Ascending aorta (tissue), 2 donors: Measurements from ENCODE around the gene SS18. TPM values are rescaled to one million over a fixed set of nuclear protein-coding genes. Genes with fewer than 3 reads are reported as not detected.

Experiments used
- DNase-seq, 2 donors: peaks; one replicate each; pipeline ENCODE4 v3.0.0-alpha.2; 2019; ENCODE audit warnings: low spot score in 2 of 2
- H3K27ac ChIP-seq, 2 donors: fragments of 200-600 bp; sonication (generic); one replicate each; pipeline ENCODE4 v1.5.1; 2016 to 2017; ENCODE audit warnings: mild to moderate bottlenecking in 1 of 2
- H3K27me3 ChIP-seq: fragments of 200-600 bp; sonication (generic); one replicate; pipeline ENCODE4 v1.5.1; 2017
- H3K36me3 ChIP-seq, 2 donors: fragments of 200-600 bp; sonication (generic); one replicate each; pipeline ENCODE4 v1.5.1; 2016
- H3K4me1 ChIP-seq, 2 donors: fragments of 200-600 bp; sonication (generic); one replicate each; pipeline ENCODE4 v1.5.1; 2016 to 2017; ENCODE audit warnings: mild to moderate bottlenecking in 1 of 2
- H3K4me3 ChIP-seq, 2 donors: fragments of 200-600 bp; sonication (generic); one replicate each; pipeline ENCODE4 v1.5.1; 2016 to 2017; ENCODE audit warnings: mild to moderate bottlenecking in 1 of 2
- H3K9me3 ChIP-seq, 2 donors: fragments of 200-600 bp; sonication (generic); one replicate each; pipeline ENCODE4 v1.5.1; 2016
- intact Hi-C: fragments of 100-400 bp; cut with DNase I; formaldehyde crosslinking; loops from one replicate; pipeline ENCODE4 v1.15.1; 2023
- total RNA-seq: library from RNA; depleted of rRNA; stranded (reverse); fragments of >200 nt; gene quantifications from one replicate; pipeline ENCODE4 v1.1.0, GENCODE V29; 2016
- TF ChIP-seq, protein P1 (sequence below), 3 experiments: fragments of 200-600 bp in 2 of 3; fragments of 450-650 bp in 1 of 3; sonication (generic) in 2 of 3; IDR thresholded peaks; one replicate each; pipeline ENCODE4 v1.5.1; 2016 to 2019; ENCODE audit warnings: antibody characterized with exemption in 3 of 3, mild to moderate bottlenecking in 1 of 3, moderate library complexity in 1 of 3

SS18 gene
- total RNA-seq, 1 donor from 2014 or later = 31.0 TPM

DNA sequence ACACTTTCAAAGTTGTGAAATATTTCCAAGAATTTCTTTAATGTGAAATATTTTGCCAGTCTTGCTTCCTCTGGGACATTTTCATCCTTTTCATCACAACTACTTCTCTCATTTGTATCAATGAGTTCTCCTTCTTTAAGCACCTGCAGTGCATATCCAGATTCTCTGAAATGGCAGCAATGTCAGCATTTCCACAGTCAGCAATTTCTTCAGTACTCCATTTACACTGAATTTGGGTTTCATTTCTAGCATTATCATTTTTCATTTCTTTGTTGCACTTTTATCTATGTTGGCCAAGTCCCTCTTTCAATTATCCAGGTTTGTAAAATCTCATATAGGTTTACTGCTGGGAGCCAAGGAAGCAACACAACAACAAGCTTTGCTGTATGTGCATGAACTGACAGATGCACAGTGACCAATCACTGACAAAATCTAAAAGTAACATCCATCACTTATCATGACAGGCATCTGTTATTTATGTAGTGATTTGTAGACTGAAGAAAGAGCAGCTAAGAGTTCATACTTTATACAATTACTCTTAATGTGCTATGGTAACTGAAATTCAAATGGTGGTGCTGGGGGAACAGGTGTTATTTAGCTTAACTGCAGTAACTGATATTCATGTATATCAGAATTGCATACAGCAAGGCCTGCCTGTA, 43.9 kb downstream of the SS18 start:
- Histone ChIP-seq H3K4me3 (no peak overlapping the region), H3K36me3 (peaks cover 8 to 10% of the 10 kb centered on the region in 2 donors), H3K4me1 (no peaks in the 10 kb centered on the region), H3K27me3 (no peaks in the 10 kb centered on the region), H3K9me3 (no peaks in the 10 kb centered on the region), H3K27ac (no peak overlapping the region)
- no peak for DNase-seq
- TF ChIP-seq, protein P1, sequence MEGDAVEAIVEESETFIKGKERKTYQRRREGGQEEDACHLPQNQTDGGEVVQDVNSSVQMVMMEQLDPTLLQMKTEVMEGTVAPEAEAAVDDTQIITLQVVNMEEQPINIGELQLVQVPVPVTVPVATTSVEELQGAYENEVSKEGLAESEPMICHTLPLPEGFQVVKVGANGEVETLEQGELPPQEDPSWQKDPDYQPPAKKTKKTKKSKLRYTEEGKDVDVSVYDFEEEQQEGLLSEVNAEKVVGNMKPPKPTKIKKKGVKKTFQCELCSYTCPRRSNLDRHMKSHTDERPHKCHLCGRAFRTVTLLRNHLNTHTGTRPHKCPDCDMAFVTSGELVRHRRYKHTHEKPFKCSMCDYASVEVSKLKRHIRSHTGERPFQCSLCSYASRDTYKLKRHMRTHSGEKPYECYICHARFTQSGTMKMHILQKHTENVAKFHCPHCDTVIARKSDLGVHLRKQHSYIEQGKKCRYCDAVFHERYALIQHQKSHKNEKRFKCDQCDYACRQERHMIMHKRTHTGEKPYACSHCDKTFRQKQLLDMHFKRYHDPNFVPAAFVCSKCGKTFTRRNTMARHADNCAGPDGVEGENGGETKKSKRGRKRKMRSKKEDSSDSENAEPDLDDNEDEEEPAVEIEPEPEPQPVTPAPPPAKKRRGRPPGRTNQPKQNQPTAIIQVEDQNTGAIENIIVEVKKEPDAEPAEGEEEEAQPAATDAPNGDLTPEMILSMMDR (IDR thresholded peaks at IDR 0.05) = no peak
- intact Hi-C loops = no loop called here

DNA sequence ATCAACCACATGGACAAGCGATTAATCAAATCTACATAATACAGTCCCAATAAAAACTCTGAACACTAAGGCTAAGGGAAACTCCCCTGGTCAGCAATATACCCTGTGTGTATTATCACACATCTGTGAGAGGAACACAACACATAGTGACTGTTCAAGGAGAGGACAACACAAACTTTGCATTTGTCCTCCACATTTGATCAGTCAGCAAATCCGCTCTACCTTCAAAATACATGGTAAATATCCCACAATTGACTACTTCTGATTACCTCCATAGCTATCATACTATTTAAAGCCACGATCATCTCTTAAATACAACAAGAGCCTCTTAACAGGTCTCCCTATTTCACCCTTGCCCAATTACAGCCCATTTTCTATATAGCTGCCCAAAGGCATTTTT, 45.6 kb downstream of the SS18 start:
- DNase-seq = no peak
- Histone ChIP-seq H3K9me3 (no peaks in the 10 kb centered on the region), H3K27me3 (no peaks in the 10 kb centered on the region), H3K36me3 (peaks cover 0 to 7% of the 10 kb centered on the region in 2 donors), H3K27ac (no peak overlapping the region), H3K4me3 (no peak overlapping the region), H3K4me1 (no peaks in the 10 kb centered on the region)
- intact Hi-C loops = no loop called here
- TF ChIP-seq, protein P1 (IDR thresholded peaks at IDR 0.05) = no peak

DNA sequence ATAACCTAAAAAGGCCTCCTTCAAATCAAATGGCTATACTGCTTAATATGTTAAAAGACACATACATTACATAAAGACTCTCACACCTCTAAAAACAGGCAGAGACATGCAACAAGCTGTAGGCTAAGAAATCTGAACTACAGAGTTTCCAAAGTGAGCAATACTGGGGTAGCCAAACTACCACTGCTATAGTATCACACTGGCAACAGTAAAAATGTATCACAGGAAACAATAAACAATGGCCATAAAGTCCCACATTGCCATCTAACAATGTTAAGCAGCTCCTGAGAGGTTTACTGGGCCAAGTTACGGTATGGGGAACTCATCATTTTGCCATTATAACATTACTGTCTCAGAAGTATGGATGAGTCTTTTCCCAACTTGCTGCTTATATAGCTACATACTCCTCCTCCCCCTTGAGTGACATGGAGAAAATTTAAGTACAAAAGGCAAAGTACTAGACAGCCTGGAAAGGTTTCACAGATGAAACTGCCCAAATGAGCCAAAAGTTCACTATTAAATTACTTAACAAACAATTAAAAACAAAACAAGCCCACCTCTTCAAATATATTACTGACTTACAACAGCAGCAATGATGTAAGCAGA, 50.3 kb downstream of the SS18 start:
- Histone ChIP-seq H3K9me3 (no peaks in the 10 kb centered on the region), H3K4me3 (no peak overlapping the region), H3K27ac (no peak overlapping the region), H3K27me3 (no peaks in the 10 kb centered on the region), H3K4me1 (no peaks in the 10 kb centered on the region), H3K36me3 (peaks cover 5 to 7% of the 10 kb centered on the region in 2 donors)
- intact Hi-C loops = no loop called here
- TF ChIP-seq, protein P1 (IDR thresholded peaks at IDR 0.05) = no peak
- DNase-seq = no peak

DNA sequence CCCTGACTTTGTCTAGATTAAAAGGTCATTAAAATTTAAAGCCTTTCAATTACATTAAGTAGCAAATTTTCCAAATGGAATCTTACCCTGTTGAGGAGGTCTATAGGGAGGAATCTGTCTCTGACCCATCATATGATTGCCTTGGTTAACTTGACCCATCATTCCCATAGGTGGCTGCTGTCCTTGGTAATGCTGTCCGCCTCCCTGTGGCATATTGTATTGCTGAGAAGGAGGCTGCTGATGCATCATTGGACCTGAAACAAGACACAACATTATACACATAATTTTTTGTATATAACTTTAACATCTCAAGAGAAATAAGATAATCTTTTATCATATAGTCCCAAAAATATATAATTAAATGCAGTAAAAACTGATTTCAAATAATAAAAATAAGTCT, 51.2 kb downstream of the SS18 start:
- Histone ChIP-seq H3K4me1 (no peaks in the 10 kb centered on the region), H3K9me3 (no peaks in the 10 kb centered on the region), H3K27ac (no peak overlapping the region), H3K4me3 (no peak overlapping the region), H3K27me3 (no peaks in the 10 kb centered on the region), H3K36me3 (peaks cover 13 to 16% of the 10 kb centered on the region in 2 donors)
- intact Hi-C loops = no loop called here
- TF ChIP-seq, protein P1 (IDR thresholded peaks at IDR 0.05) = no peak
- DNase-seq = no peak

DNA sequence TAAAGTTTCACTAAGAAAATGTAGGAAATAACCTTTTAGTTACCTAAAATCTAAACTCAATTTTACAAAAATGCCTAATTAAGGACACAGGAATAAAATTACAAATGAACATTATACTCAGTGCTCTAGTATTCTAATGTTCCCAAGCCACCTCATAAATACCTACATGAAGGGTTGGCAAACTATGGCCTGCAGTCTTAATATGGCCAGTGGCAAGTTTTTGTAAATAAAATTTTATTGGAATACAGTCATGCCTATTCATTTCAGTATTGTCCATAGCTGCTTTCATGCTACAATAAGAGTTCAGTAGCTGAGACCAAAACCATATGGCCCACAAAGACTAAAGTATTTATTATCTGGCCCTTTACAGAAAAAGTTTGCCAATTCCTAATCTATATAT, 53.8 kb downstream of the SS18 start:
- H3K36me3 ChIP-seq = peaks cover 36 to 42% of the 10 kb centered on the region in 2 donors
- no peak overlapping the region for H3K27ac ChIP-seq
- no peaks in the 10 kb centered on the region for H3K27me3 ChIP-seq
- TF ChIP-seq, protein P1 (IDR thresholded peaks at IDR 0.05) = no peak
- no peaks in the 10 kb centered on the region for H3K4me1 ChIP-seq
- intact Hi-C loops = no loop called here
- no peak overlapping the region for H3K4me3 ChIP-seq
- DNase-seq = no peak
- no peaks in the 10 kb centered on the region for H3K9me3 ChIP-seq
